ACC112 (cell line): ENCODE measurements around the gene CA11.

Experiments used
- H2AFZ ChIP-seq: fragments of 200-600 bp; sonication (generic); one replicate; pipeline ENCODE4 v1.6.0; 2017; ENCODE audit warnings: antibody characterized with exemption, low read length; ENCODE audit not compliant: unreplicated experiment
- H3K27ac ChIP-seq: fragments of 200-600 bp; sonication (generic); 2 replicates; pipeline ENCODE4 v1.5.1; 2014; ENCODE audit warnings: low read depth, mild to moderate bottlenecking, antibody characterized with exemption, low read length, moderate library complexity
- H3K27me3 ChIP-seq: fragments of 200-600 bp; sonication (generic); 2 replicates; pipeline ENCODE4 v1.6.1; 2014; ENCODE audit warnings: mild to moderate bottlenecking, antibody characterized with exemption, low read length, moderate library complexity, mixed read lengths; ENCODE audit not compliant: insufficient read depth
- H3K36me3 ChIP-seq: fragments of 200-600 bp; sonication (generic); 2 replicates; pipeline ENCODE4 v1.6.1; 2016; ENCODE audit warnings: mild to moderate bottlenecking, antibody characterized with exemption, low read length, moderate library complexity, mixed read lengths; ENCODE audit not compliant: insufficient read depth
- H3K4me1 ChIP-seq: fragments of 200-600 bp; sonication (generic); one replicate; pipeline ENCODE4 v1.6.1; 2016; ENCODE audit warnings: low read length, mixed read lengths; ENCODE audit not compliant: insufficient read depth, unreplicated experiment, control insufficient read depth
- H3K4me3 ChIP-seq: fragments of 200-600 bp; sonication (generic); 2 replicates; pipeline ENCODE4 v1.5.1; 2014; ENCODE audit warnings: mild to moderate bottlenecking, low read depth, low read length
- H3K79me2 ChIP-seq: fragments of 200-600 bp; sonication (generic); one replicate; pipeline ENCODE4 v1.6.0; 2016; ENCODE audit warnings: low read length; ENCODE audit not compliant: control insufficient read depth, unreplicated experiment, insufficient read depth

CA11 gene

DNA sequence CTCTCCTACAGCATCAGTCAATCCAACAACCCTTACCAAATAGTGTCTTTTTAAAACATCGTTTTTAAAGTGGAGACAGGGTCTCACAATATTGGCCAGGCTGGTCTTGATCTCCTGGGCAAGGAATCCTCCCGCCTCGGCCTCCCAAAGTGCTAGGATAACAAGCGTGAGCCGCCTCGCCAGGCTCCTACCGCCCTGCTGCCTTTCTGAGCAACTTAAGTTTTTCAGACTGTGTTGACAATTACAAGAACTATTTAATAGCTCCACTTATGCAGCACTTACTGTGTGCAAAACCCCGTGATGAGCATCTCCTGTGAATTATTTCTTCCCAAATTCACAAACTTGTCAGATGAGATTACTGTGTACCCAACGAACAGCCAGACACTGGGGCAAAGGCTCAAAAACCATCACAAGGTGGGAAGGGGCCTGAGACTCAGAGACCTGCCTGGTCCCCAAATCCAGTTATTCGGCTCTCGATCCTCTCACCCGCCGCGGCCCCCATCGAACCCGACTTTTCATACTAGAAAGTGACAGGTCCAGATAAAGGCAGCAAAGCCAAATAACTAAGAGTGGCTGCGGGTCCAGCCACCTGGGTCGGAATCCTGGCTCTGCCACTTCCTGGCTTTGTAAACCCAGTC lies 27.6 kb downstream of the CA11 start:
- Histone ChIP-seq H3K79me2 (peaks cover 44% of the 10 kb centered on the region), H3K27ac (peak overlapping the region; percentile 88), H3K4me3 (peak overlapping the region; percentile 94), H3K27me3 (no peaks in the 10 kb centered on the region), H3K36me3 (peaks cover 18% of the 10 kb centered on the region; the same call in 1 of the 2 replicates), H3K4me1 (peaks cover 13% of the 10 kb centered on the region), H2AFZ (no peak overlapping the region)

DNA sequence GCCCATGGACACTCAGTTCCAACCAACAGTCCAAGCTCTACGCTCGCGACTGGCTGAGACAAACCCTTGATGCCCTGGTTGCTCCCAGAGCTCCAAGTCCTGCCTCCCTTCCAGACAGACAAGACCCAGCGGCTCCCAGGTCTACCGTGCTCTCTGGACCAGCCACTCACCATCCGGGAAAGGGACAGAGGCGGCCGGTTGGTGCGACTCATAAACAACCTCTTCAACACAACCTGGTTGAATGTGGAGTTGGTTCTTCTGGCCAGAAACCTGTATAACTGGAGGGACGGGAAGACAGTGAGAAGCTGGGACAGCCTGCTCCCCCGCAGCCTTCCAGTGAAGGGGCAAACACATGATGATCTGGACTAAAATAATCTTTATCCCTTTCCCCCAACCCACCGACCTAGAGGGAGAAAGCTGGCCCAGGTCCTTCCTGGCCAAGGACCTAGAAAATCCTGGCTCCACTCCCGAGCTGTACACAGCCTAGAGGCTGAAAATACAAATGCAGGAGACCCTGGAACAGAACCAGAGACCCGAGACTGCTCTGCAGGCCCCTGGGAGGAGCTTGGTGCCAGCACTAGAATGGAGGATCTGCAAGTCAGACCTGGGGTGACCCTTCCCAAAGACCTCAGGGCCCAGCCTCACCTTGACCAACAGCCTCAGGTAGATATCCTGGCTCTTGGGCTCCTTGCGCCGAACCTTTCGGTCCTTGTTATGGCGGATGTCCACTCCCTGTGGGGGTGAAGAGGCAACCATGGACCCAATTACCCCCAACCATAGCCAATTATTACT lies 28.6 kb downstream of the CA11 start:
- Histone ChIP-seq H2AFZ (no peak overlapping the region), H3K79me2 (peaks cover 43% of the 10 kb centered on the region), H3K27me3 (no peaks in the 10 kb centered on the region), H3K4me1 (peaks cover 10% of the 10 kb centered on the region), H3K36me3 (peaks cover 18% of the 10 kb centered on the region; the same call in 1 of the 2 replicates), H3K27ac (no peak overlapping the region), H3K4me3 (peak overlapping the region; percentile 94)

DNA sequence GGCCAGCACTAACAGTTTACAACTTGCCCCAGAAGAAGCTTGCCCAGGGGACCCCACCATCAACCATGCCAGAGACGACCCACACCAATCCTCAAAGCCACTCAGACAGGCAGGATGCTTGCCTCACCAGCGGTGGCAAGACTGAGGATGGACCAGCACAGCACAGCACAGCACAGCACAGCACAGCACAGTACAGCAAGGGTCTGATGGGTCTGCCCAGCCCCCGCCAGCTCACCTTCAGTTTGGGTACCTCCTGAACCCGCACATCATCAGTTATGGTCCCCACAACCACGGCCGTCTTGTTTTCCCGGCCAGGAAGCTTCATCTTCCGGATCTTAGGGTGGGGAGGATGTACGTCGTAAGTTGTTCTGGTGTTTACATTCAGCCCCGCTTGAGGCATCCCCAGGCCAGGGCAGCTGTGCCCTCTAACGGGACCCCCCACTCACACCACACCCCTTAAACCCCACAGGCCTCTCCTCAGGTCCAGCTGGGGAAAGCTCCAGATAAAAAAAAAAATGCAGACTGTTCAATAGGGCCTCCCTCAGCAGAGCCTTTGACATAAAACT lies 29.4 kb downstream of the CA11 start:
- Histone ChIP-seq H3K79me2 (peaks cover 42% of the 10 kb centered on the region), H2AFZ (no peak overlapping the region), H3K4me1 (peaks cover 10% of the 10 kb centered on the region), H3K4me3 (peak overlapping the region; percentile 94), H3K36me3 (peaks cover 18% of the 10 kb centered on the region; the same call in 1 of the 2 replicates), H3K27me3 (no peaks in the 10 kb centered on the region), H3K27ac (no peak overlapping the region)

DNA sequence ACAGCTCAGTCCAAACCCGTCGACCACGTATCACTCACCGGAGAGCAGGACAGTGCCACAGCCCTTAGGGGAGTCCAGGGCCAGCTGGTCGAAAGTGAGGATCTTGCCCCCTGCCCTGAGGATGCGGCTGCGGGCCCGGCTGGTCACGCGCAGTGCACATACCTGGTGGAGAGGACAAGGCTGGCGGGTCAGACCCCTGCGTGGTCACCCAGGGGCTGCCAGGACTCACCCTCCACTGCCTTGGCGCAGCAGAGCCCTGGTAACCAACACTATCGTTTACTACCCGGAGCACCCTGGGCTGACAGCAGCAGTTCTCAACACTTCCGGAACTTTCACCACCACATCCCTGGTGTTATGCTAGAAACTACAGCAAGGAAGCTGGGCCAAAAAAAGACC lies 29.9 kb downstream of the CA11 start:
- Histone ChIP-seq H3K4me3 (no peak overlapping the region), H3K27me3 (no peaks in the 10 kb centered on the region), H3K79me2 (peaks cover 42% of the 10 kb centered on the region), H2AFZ (no peak overlapping the region), H3K4me1 (peaks cover 10% of the 10 kb centered on the region), H3K36me3 (peaks cover 18% of the 10 kb centered on the region; the same call in 1 of the 2 replicates), H3K27ac (no peak overlapping the region)

DNA sequence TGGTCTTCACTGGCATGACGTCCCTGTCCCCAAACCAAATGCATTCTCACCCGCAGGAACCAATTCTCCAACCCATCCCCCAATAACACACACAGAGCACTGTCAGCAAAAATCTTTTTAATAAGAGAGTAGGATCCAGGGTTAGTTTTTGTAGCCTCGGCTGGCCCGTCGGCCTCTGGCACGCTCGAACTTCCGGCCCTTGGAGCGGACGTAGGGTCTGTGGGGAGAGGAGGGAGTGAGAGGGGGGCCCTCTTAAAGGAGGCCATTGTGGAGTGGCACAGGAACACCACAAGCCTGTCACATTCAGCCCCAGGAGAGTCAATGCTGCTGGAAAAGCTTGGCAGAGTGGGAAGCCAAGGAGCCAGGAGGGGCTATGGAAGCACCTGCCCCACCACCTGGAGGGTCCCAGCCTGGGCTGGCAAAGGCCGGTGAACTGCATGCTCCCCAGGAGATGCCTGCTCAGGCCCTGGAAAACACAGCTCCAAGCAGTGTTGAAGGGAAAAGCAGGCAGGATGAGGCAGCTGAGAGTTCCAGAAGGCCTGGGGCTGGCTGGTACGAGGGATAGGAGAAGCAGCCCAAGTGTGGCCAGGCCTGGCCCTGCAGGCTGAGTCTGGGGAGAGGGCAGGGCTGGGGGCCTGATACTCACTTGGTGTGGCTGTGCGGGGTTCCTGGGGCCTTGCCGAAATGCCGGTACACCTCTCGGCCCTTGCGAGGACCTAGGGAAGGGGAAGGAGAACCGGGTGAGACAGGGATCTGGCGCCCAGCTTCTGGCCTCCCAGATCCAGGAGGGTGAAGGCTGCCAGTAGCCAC lies 30.6 kb downstream of the CA11 start:
- peaks cover 18% of the 10 kb centered on the region; the same call in 1 of the 2 replicates for H3K36me3 ChIP-seq
- no peak overlapping the region for H3K4me3 ChIP-seq
- peaks cover 10% of the 10 kb centered on the region for H3K4me1 ChIP-seq
- H2AFZ ChIP-seq, result no peak overlapping the region
- H3K27ac ChIP-seq, result no peak overlapping the region
- H3K79me2 ChIP-seq, result peaks cover 42% of the 10 kb centered on the region
- H3K27me3 ChIP-seq, result no peaks in the 10 kb centered on the region

DNA sequence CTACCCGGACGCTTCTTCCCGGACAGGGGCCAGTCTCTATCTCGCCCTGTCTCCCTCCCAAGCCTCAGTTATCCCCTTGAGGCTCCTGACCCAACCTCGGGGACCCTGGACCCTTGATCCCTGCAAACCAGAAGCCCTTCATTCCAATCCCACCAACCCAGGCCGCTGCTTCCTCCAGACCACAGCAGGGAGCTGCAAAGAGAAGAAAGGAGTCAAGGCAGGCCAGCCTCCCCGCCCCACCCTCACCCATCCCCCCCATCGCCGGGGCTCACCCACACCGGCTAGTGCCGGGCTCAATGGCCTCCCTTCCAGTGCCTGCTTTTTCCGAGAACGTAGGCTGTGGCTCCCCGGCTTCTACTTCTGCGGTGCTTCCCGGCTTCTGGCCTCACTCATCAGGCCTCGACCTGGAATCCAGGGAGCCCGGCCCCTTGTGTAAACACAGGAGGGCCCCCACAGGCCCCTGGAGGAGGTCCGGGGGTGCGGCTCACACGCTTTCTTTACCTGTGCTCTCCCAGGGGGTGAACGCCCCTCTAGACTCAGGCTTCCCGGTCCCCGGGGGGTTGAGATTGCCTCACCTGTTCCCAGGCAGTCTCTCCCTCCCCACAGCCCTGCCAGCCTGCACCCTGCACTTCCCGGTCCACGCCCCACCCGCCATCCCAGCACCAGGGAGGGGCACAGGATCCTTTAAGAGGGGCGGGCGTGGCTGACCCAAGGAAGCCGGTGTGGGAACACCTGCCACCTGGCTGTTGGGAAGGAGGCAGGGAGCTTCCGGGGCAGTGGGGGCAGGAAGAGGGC lies 31.4 kb downstream of the CA11 start, which contains the start of gene FAM83E:
TSS of gene FAM83E (minus strand) at position 641 of the 795 bp plus-strand sequence. CDS start 1,704 bp downstream, outside the sequence.
- peaks cover 18% of the 10 kb centered on the region; the same call in 1 of the 2 replicates for H3K36me3 ChIP-seq
- peaks cover 34% of the 10 kb centered on the region for H3K79me2 ChIP-seq
- peaks cover 5% of the 10 kb centered on the region for H3K4me1 ChIP-seq
- H2AFZ ChIP-seq, result no peak within 1 kb of the TSS
- H3K27ac ChIP-seq, result no peak within 1 kb of the TSS
- H3K4me3 ChIP-seq, result no peak within 1 kb of the TSS
- no peaks in the 10 kb centered on the region for H3K27me3 ChIP-seq

DNA sequence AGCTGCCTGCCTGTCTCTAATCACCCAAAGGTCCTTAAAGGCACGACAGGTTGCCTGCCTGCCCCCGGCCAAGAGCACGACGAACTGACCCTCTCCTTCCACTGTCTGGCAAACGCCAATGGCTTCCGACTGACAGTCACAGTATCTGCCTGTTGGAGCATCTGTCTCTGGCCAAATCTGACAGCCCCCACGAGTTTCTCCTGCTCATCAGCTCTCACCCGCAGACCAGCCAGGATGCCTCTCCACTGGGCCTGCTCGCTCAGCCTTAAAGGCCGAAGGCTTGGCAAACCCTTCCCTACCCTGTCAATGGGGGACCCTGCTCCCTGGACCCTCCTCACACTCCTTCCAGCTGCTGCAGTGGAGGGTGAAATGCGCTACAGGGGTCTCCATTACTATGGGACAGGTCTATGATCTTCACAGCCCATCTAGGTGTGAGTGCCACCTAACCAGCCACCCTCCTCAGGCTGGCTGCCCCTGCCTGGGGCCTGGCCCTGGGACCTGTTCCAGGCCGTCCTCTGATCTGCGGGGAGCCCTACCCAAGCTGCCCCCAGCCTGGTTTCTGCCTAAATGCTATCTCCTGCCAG lies 32.0 kb downstream of the CA11 start:
- H3K27ac ChIP-seq, result no peak overlapping the region
- H3K36me3 ChIP-seq, result peaks cover 18% of the 10 kb centered on the region; the same call in 1 of the 2 replicates
- no peak overlapping the region for H2AFZ ChIP-seq
- peaks cover 32% of the 10 kb centered on the region for H3K79me2 ChIP-seq
- H3K4me3 ChIP-seq, result no peak overlapping the region
- peaks cover 5% of the 10 kb centered on the region for H3K4me1 ChIP-seq
- no peaks in the 10 kb centered on the region for H3K27me3 ChIP-seq

DNA sequence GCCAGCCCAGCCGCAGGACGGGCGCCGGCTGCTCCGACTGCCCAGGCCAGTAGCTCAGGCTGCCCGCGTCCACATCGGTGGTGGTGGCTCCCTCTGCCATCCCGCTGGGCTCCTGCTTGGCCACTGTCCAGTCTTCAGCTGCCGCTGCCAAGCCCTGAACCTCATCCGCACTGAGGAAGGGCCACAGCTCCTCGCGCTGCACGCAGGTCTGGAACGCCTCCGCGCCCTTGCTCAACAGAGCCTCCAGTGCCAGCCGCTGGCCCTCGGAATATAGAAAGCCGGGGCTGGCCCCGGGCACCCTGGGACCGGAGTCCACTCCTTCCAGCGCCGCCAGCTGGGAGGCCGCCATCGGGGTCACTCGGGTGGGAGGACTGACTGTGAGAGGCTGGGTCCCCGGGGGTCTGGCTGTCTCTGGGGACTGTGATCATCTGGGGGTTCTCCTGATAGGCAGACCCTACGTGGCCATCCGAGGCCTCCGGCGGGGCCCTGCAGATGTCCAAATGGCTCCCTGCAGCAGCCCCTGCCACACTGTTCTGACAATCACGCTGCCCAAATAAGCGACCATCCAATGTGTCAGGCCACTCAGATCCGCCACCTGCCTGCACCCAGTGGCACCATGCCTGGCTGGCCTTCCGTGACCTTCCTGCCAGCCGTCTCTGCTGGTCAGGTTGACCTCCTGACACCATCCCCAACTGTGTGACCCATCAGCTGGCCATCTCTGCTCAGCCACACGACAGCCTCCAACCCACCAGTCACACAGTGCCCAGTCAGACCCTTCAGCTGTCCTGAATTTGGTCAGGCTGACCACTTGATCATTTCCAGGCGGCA lies 32.7 kb downstream of the CA11 start:
- H3K36me3 ChIP-seq, result peaks cover 16% of the 10 kb centered on the region; the same call in 1 of the 2 replicates

DNA sequence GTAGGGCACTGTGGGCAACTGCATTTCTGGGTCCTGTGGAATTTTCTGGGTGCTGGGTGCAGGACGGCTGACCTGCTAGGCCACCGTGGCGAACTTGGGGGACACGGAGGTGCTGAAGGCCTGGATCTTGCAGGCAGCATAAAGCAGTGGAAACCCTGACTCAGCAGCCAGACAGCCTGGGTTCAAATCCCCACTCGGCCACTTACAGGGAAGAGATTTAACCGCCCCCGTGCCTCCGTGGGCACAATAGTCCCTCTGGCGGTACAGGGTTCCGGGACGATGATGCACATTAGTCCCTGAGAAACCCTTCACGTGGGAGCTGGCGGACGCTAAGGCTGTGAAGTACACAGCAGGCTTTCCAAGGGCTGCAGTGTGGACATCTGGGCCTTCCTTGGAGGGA lies 34.1 kb downstream of the CA11 start:
- H2AFZ ChIP-seq, result no peak overlapping the region
- peaks cover 11% of the 10 kb centered on the region for H3K79me2 ChIP-seq
- H3K36me3 ChIP-seq, result peaks cover 2% of the 10 kb centered on the region; the same call in 1 of the 2 replicates
- H3K4me3 ChIP-seq, result no peak overlapping the region
- no peak overlapping the region for H3K27ac ChIP-seq
- H3K4me1 ChIP-seq, result peaks cover under 1% of the 10 kb centered on the region
- H3K27me3 ChIP-seq, result no peaks in the 10 kb centered on the region

More for the DNA sequence above, 32.7 kb downstream of the CA11 start:
- Histone ChIP-seq H2AFZ (no peak overlapping the region), H3K4me1 (peaks cover 5% of the 10 kb centered on the region), H3K27me3 (no peaks in the 10 kb centered on the region), H3K27ac (no peak overlapping the region), H3K79me2 (peaks cover 25% of the 10 kb centered on the region), H3K4me3 (no peak overlapping the region)
